Stomach (tissue), 4 donors: ENCODE measurements around the gene LRRIQ1.

Experiments
- CTCF ChIP-seq, 7 experiments: fragments of 450-650 bp in 4 of 7; fragments of 200-600 bp in 3 of 7; sonication (generic) in 3 of 7; IDR thresholded peaks; one replicate each; pipeline ENCODE4 v1.5.1; 2016 to 2019; ENCODE audit warnings: antibody characterized with exemption in 7 of 7, control low read depth in 2 of 7, mild to moderate bottlenecking in 1 of 7
- POLR2A ChIP-seq, 4 donors: fragments of 450-650 bp; IDR thresholded peaks; one replicate each; pipeline ENCODE4 v1.6.1; 2016; ENCODE audit warnings: antibody characterized with exemption in 4 of 4, control low read depth in 2 of 4, mild to moderate bottlenecking in 1 of 4, moderate library complexity in 1 of 4
- POLR2AphosphoS5 ChIP-seq, 3 donors: sonication (generic); formaldehyde crosslinking; IDR thresholded peaks; one replicate each; pipeline ENCODE4 v1.6.1; 2016; ENCODE audit warnings: antibody characterized with exemption in 3 of 3

GRCh38 chr12:85279449-85280164 lies 243.5 kb downstream of the LRRIQ1 start:
- TF ChIP-seq POLR2A (IDR thresholded peaks at IDR 0.05) (no peak), POLR2AphosphoS5 (IDR thresholded peaks at IDR 0.05) (no peak), CTCF (IDR thresholded peaks at IDR 0.05) (no peak)
